ENCODE data around the gene CRISP2.

CRISP2 gene

GRCh38 chr6:49653942-49654341 is 59.4 kb downstream of the CRISP2 start:
- no peak for DNase-seq

- no peak for DNase-seq
Observed at GRCh38 chr6:49653438-49653837, 59.9 kb downstream of the CRISP2 start.

GRCh38 chr6:49651239-49651638 is 62.1 kb downstream of the CRISP2 start:
- no peak for DNase-seq

GRCh38 chr6:49649988-49650387 is 63.4 kb downstream of the CRISP2 start:
- no peak for DNase-seq

GRCh38 chr6:49648036-49648435 is 65.3 kb downstream of the CRISP2 start:
- DNase-seq: no peak

- no peak for DNase-seq
Observed at GRCh38 chr6:49647476-49647875, 65.9 kb downstream of the CRISP2 start.

GRCh38 chr6:49646942-49647341 is 66.4 kb downstream of the CRISP2 start:
- no peak for DNase-seq

- no peak for DNase-seq
Observed at GRCh38 chr6:49646130-49646824, 67.1 kb downstream of the CRISP2 start.

GRCh38 chr6:49645139-49645538 is 68.2 kb downstream of the CRISP2 start:
- DNase-seq: no peak
